HL-60 (cell line): ENCODE results near the gene DIDO1.
"Not testable (repeated sequence)": the region's sequence is repeated elsewhere in the genome, so short reads cannot be mapped to it uniquely, and the experiment has no call there.

Experiments used
- DNase-seq, 2 experiments: peaks; one replicate each; pipeline ENCODE4 v3.0.0-alpha.2; 2010 to 2020; ENCODE audit warnings: low read depth in 1 of 2, low spot score in 1 of 2
- H3K27ac ChIP-seq: fragments of 250-450 bp; sonication (Bioruptor Pico); replicated peaks from 2 replicates; pipeline ENCODE4 v1.5.1; 2020; ENCODE audit warnings: mild to moderate bottlenecking, moderate library complexity
- H3K27me3 ChIP-seq: fragments of 250-450 bp; sonication (Bioruptor Pico); 2 replicates; pipeline ENCODE4 v1.5.1; 2021; ENCODE audit warnings: mild to moderate bottlenecking, moderate library complexity; ENCODE audit not compliant: insufficient read depth, poor library complexity, severe bottlenecking
- H3K4me3 ChIP-seq: replicated peaks from 2 replicates; pipeline ENCODE4 v1.5.1; 2011; ENCODE audit warnings: mild to moderate bottlenecking, control low read depth, low read length; ENCODE audit not compliant: insufficient read depth
- CTCF ChIP-seq: IDR thresholded peaks from one replicate; pipeline ENCODE4 v1.5.1; 2011; ENCODE audit warnings: low read length, control low read depth, inconsistent platforms; ENCODE audit not compliant: insufficient read depth
- GABPA ChIP-seq: IDR thresholded peaks from 2 replicates; pipeline ENCODE4 v1.6.1; 2012; ENCODE audit warnings: low read depth
- POLR2AphosphoS5 ChIP-seq: IDR thresholded peaks from 2 replicates; pipeline ENCODE4 v1.6.1; 2012; ENCODE audit warnings: low read depth
- REST ChIP-seq: IDR thresholded peaks from 2 replicates; pipeline ENCODE4 v1.6.1; 2012; ENCODE audit warnings: low read depth; ENCODE audit not compliant: insufficient replicate concordance
- SPI1 ChIP-seq: IDR thresholded peaks from 2 replicates; pipeline ENCODE4 v1.6.1; 2012; ENCODE audit warnings: low read depth, mild to moderate bottlenecking, borderline replicate concordance

The DIDO1 gene

GRCh38 chr20:62874964-62875344, 51.4 kb downstream of the DIDO1 start:
- no peak for DNase-seq
- H3K27ac ChIP-seq = peak overlapping the region; percentile 56
- no peak for TF ChIP-seq POLR2AphosphoS5
- TF ChIP-seq SPI1 = no peak
- no peak for TF ChIP-seq CTCF
- TF ChIP-seq GABPA = no peak
- no peak for TF ChIP-seq REST
- no peak overlapping the region for H3K4me3 ChIP-seq
- H3K27me3 ChIP-seq = no peaks in the 10 kb centered on the region

- H3K4me3 ChIP-seq, H3K27me3 ChIP-seq: not testable (repeated sequence)
- H3K27ac ChIP-seq = peak overlapping the region; percentile 56
- peak; percentile 18 for TF ChIP-seq CTCF
- TF ChIP-seq POLR2AphosphoS5 = peak; percentile 70
- peak; percentile 39 to 83 for DNase-seq
These were observed 52.6 kb downstream of the DIDO1 start for GRCh38 chr20:62873681-62874031.

DNA sequence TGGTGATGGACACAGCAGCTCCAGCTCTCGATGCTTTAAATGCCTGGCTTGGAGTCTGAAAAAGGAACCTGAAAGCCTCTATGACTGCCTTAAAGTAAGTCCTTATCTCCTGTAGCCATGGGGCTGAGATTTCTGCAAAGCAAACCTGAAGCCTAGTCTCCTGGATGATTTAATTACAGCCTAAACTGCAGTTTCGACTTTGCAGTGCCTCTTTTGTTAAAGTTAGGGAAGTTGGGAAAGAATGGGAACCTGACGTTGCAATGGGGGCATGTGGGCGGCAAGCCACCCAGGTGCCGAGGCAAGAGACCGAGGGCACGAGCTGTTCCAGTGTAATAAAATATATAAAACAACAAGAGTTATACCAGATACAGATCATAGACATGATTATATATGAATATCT, 53.0 kb downstream of the DIDO1 start:
- H3K4me3 ChIP-seq = no peak overlapping the region

More for the DNA sequence above, 53.0 kb downstream of the DIDO1 start:
- TF ChIP-seq CTCF (no peak), POLR2AphosphoS5 (no peak), GABPA (no peak), REST (no peak), SPI1 (no peak)
- Histone ChIP-seq H3K27me3 (no peaks in the 10 kb centered on the region), H3K27ac (peak overlapping the region; percentile 56)
- DNase-seq = no peak
